Gastrocnemius medialis (tissue), 4 donors: ENCODE data around the gene COL23A1.

Experiments
- CTCF ChIP-seq, 5 experiments: fragments of 450-650 bp in 3 of 5; fragments of 200-600 bp in 2 of 5; sonication (generic) in 2 of 5; IDR thresholded peaks in 4 of 5; conservative IDR thresholded peaks in 1 of 5; 1 replicate in 4 of 5; 2 replicates in 1 of 5; pipeline ENCODE4 v1.5.1; 2016 to 2019; ENCODE audit warnings: antibody characterized with exemption in 5 of 5, mild to moderate bottlenecking in 3 of 5, moderate library complexity in 3 of 5
- POLR2A ChIP-seq, 2 donors: fragments of 450-650 bp; IDR thresholded peaks; one replicate each; pipeline ENCODE4 v1.6.1; 2017; ENCODE audit warnings: antibody characterized with exemption in 2 of 2, mild to moderate bottlenecking in 2 of 2, moderate library complexity in 2 of 2

GRCh38 chr5:178519155-178519554 is 71.0 kb downstream of the COL23A1 start:
- no peak for TF ChIP-seq CTCF (IDR thresholded peaks at IDR 0.05 in 4 of 5, conservative IDR thresholded peaks at IDR 0.05 in 1 of 5)
- TF ChIP-seq POLR2A (IDR thresholded peaks at IDR 0.05), result no peak
